HL-60 (cell line): ENCODE data around the gene MOCS1.

Experiments
- GABPA ChIP-seq: IDR thresholded peaks from 2 replicates; pipeline ENCODE4 v1.6.1; 2012; ENCODE audit warnings: low read depth
- POLR2AphosphoS5 ChIP-seq: IDR thresholded peaks from 2 replicates; pipeline ENCODE4 v1.6.1; 2012; ENCODE audit warnings: low read depth
- SPI1 ChIP-seq: IDR thresholded peaks from 2 replicates; pipeline ENCODE4 v1.6.1; 2012; ENCODE audit warnings: low read depth, mild to moderate bottlenecking, borderline replicate concordance
- TF ChIP-seq, protein P1 (sequence below): IDR thresholded peaks from one replicate; pipeline ENCODE4 v1.5.1; 2011; ENCODE audit warnings: low read length, control low read depth, inconsistent platforms; ENCODE audit not compliant: insufficient read depth
- TF ChIP-seq, protein P2 (sequence below): IDR thresholded peaks from 2 replicates; pipeline ENCODE4 v1.6.1; 2012; ENCODE audit warnings: low read depth; ENCODE audit not compliant: insufficient replicate concordance

DNA sequence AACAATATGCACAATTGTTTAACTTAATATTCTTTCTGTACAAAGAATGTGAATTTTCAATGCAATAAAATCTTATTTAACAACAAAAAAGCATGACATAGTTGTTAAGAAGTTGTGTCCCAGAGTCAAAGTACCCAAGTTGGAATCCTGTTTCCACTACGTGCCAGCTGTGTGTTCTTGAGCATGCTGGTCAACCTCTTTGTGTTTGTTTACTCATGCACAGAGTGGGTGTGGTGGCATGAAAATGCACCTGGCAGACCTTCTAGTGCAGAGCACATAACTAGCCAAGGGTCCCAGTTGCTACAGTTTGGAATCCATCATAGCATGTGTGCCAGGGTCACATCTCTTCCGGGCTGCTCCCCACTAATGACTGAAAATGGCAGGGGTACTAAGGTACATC lies 24.7 kb upstream of the MOCS1 start:
- TF ChIP-seq, protein P1, sequence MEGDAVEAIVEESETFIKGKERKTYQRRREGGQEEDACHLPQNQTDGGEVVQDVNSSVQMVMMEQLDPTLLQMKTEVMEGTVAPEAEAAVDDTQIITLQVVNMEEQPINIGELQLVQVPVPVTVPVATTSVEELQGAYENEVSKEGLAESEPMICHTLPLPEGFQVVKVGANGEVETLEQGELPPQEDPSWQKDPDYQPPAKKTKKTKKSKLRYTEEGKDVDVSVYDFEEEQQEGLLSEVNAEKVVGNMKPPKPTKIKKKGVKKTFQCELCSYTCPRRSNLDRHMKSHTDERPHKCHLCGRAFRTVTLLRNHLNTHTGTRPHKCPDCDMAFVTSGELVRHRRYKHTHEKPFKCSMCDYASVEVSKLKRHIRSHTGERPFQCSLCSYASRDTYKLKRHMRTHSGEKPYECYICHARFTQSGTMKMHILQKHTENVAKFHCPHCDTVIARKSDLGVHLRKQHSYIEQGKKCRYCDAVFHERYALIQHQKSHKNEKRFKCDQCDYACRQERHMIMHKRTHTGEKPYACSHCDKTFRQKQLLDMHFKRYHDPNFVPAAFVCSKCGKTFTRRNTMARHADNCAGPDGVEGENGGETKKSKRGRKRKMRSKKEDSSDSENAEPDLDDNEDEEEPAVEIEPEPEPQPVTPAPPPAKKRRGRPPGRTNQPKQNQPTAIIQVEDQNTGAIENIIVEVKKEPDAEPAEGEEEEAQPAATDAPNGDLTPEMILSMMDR: no peak
- TF ChIP-seq, protein P2, sequence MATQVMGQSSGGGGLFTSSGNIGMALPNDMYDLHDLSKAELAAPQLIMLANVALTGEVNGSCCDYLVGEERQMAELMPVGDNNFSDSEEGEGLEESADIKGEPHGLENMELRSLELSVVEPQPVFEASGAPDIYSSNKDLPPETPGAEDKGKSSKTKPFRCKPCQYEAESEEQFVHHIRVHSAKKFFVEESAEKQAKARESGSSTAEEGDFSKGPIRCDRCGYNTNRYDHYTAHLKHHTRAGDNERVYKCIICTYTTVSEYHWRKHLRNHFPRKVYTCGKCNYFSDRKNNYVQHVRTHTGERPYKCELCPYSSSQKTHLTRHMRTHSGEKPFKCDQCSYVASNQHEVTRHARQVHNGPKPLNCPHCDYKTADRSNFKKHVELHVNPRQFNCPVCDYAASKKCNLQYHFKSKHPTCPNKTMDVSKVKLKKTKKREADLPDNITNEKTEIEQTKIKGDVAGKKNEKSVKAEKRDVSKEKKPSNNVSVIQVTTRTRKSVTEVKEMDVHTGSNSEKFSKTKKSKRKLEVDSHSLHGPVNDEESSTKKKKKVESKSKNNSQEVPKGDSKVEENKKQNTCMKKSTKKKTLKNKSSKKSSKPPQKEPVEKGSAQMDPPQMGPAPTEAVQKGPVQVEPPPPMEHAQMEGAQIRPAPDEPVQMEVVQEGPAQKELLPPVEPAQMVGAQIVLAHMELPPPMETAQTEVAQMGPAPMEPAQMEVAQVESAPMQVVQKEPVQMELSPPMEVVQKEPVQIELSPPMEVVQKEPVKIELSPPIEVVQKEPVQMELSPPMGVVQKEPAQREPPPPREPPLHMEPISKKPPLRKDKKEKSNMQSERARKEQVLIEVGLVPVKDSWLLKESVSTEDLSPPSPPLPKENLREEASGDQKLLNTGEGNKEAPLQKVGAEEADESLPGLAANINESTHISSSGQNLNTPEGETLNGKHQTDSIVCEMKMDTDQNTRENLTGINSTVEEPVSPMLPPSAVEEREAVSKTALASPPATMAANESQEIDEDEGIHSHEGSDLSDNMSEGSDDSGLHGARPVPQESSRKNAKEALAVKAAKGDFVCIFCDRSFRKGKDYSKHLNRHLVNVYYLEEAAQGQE: no peak
- no peak for TF ChIP-seq GABPA
- no peak for TF ChIP-seq POLR2AphosphoS5
- TF ChIP-seq SPI1: no peak
